ENCODE results near the gene DBNL. TPM values are rescaled to one million over a fixed set of nuclear protein-coding genes. Genes with fewer than 3 reads are reported as not detected.

DBNL gene
- total RNA-seq, 1 donor from 2014 or later: 94.5 TPM

- Mint-ChIP-seq H3K9me3 (ENCODE audit: unreplicated experiment) (no peaks in the 10 kb centered on the region), H3K27ac (ENCODE audit: unreplicated experiment) (no peak overlapping the region), H3K4me3 (ENCODE audit: unreplicated experiment) (no peak overlapping the region), H3K4me1 (ENCODE audit: unreplicated experiment) (no peaks in the 10 kb centered on the region), H3K36me3 (ENCODE audit: unreplicated experiment) (peaks cover 35% of the 10 kb centered on the region), H3K27me3 (ENCODE audit: unreplicated experiment) (no peaks in the 10 kb centered on the region)
- DNase-seq (ENCODE audit: extremely low spot score, unreplicated experiment): no peak
- no peak for TF ChIP-seq CTCF (IDR thresholded peaks at IDR 0.05)
These were observed 8.4 kb downstream of the DBNL start for GRCh38 chr7:44052771-44053365.

GRCh38 chr7:44056681-44057080, 12.2 kb downstream of the DBNL start:
- no peaks in the 10 kb centered on the region for H3K4me1 Mint-ChIP-seq (ENCODE audit: unreplicated experiment)
- no peak for DNase-seq (ENCODE audit: extremely low spot score, unreplicated experiment)
- H3K9me3 Mint-ChIP-seq (ENCODE audit: unreplicated experiment): no peaks in the 10 kb centered on the region
- no peak overlapping the region for H3K4me3 Mint-ChIP-seq (ENCODE audit: unreplicated experiment)
- H3K27me3 Mint-ChIP-seq (ENCODE audit: unreplicated experiment): no peaks in the 10 kb centered on the region
- TF ChIP-seq CTCF (IDR thresholded peaks at IDR 0.05): no peak
- H3K36me3 Mint-ChIP-seq (ENCODE audit: unreplicated experiment): peaks cover 50% of the 10 kb centered on the region
- no peak overlapping the region for H3K27ac Mint-ChIP-seq (ENCODE audit: unreplicated experiment)

GRCh38 chr7:44057181-44057848, 12.8 kb downstream of the DBNL start:
- H3K27me3 Mint-ChIP-seq (ENCODE audit: unreplicated experiment): no peaks in the 10 kb centered on the region
- no peak overlapping the region for H3K4me3 Mint-ChIP-seq (ENCODE audit: unreplicated experiment)
- H3K27ac Mint-ChIP-seq (ENCODE audit: unreplicated experiment): no peak overlapping the region
- no peak for DNase-seq (ENCODE audit: extremely low spot score, unreplicated experiment)
- peaks cover 51% of the 10 kb centered on the region for H3K36me3 Mint-ChIP-seq (ENCODE audit: unreplicated experiment)
- no peak for TF ChIP-seq CTCF (IDR thresholded peaks at IDR 0.05)
- no peaks in the 10 kb centered on the region for H3K4me1 Mint-ChIP-seq (ENCODE audit: unreplicated experiment)
- H3K9me3 Mint-ChIP-seq (ENCODE audit: unreplicated experiment): no peaks in the 10 kb centered on the region

- H3K4me3 Mint-ChIP-seq (ENCODE audit: unreplicated experiment): no peak overlapping the region
- no peaks in the 10 kb centered on the region for H3K9me3 Mint-ChIP-seq (ENCODE audit: unreplicated experiment)
These were observed 13.6 kb downstream of the DBNL start for GRCh38 chr7:44057849-44058758.

More at GRCh38 chr7:44057849-44058758, 13.6 kb downstream of the DBNL start:
- Mint-ChIP-seq H3K36me3 (ENCODE audit: unreplicated experiment) (peaks cover 46% of the 10 kb centered on the region), H3K27ac (ENCODE audit: unreplicated experiment) (no peak overlapping the region), H3K4me1 (ENCODE audit: unreplicated experiment) (no peaks in the 10 kb centered on the region), H3K27me3 (ENCODE audit: unreplicated experiment) (no peaks in the 10 kb centered on the region)
- DNase-seq (ENCODE audit: extremely low spot score, unreplicated experiment): no peak
- no peak for TF ChIP-seq CTCF (IDR thresholded peaks at IDR 0.05)

Data from osteocyte (in vitro differentiated cells).